Lower leg skin (tissue), 3 donors: Measurements from ENCODE around the gene MDM2.
"Not testable (repeated sequence)": the region's sequence is repeated elsewhere in the genome, so short reads cannot be mapped to it uniquely, and the experiment has no call there.

ENCODE experiments used
- POLR2A ChIP-seq, 2 donors: fragments of 450-650 bp; IDR thresholded peaks; one replicate each; pipeline ENCODE4 v1.6.1; 2016 to 2017; ENCODE audit warnings: antibody characterized with exemption in 2 of 2, mild to moderate bottlenecking in 1 of 2, moderate library complexity in 1 of 2
- TF ChIP-seq, protein P1 (sequence below), 3 donors: fragments of 450-650 bp; IDR thresholded peaks; one replicate each; pipeline ENCODE4 v1.5.1; 2016; ENCODE audit warnings: antibody characterized with exemption in 3 of 3, mild to moderate bottlenecking in 3 of 3, moderate library complexity in 2 of 3

DNA sequence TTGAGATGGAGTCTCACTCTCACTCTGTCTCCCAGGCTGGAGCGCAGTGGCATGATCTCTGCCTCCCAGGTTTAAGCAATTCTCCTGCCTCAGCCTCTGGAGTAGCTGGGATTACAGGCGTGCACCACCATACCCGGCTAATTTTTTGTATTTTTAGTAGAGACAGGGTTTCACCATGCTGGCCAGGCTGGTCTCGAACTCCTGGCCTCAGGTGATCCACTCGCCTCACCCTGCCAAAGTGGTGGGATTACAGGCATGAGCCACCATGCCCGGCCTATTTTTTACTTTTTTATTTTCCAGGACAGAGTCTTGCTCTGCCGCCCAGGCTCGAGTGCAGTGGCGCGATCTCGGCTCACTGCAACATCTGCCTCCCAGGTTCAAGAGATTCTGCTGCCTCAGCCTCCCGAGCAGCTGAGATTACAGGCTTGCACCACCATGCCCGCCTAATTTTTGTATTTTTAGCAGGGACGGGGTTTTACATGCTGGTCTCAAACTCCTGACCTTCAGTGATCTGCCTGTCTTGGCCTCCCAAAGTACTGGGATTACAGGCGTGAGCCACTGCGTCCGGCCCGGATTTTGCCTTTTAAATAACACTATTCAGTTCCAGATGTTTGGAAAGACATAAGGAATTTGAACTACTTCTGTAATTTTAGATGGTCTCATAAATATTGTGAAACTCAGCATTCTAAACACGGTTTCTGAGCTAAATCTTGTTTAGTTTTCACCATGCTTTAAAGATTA is 4.9 kb upstream of the MDM2 start:
- TF ChIP-seq, protein P1, sequence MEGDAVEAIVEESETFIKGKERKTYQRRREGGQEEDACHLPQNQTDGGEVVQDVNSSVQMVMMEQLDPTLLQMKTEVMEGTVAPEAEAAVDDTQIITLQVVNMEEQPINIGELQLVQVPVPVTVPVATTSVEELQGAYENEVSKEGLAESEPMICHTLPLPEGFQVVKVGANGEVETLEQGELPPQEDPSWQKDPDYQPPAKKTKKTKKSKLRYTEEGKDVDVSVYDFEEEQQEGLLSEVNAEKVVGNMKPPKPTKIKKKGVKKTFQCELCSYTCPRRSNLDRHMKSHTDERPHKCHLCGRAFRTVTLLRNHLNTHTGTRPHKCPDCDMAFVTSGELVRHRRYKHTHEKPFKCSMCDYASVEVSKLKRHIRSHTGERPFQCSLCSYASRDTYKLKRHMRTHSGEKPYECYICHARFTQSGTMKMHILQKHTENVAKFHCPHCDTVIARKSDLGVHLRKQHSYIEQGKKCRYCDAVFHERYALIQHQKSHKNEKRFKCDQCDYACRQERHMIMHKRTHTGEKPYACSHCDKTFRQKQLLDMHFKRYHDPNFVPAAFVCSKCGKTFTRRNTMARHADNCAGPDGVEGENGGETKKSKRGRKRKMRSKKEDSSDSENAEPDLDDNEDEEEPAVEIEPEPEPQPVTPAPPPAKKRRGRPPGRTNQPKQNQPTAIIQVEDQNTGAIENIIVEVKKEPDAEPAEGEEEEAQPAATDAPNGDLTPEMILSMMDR (IDR thresholded peaks at IDR 0.05): not testable (repeated sequence)
- not testable (repeated sequence) for TF ChIP-seq POLR2A (IDR thresholded peaks at IDR 0.05)
